HL-60 (cell line): ENCODE results near the gene KLKB1.
"Not testable (repeated sequence)": the region's sequence is repeated elsewhere in the genome, so short reads cannot be mapped to it uniquely, and the experiment has no call there.

Experiments used
- DNase-seq, 2 experiments: peaks; one replicate each; pipeline ENCODE4 v3.0.0-alpha.2; 2010 to 2020; ENCODE audit warnings: low read depth in 1 of 2, low spot score in 1 of 2
- H3K27ac ChIP-seq: fragments of 250-450 bp; sonication (Bioruptor Pico); replicated peaks from 2 replicates; pipeline ENCODE4 v1.5.1; 2020; ENCODE audit warnings: mild to moderate bottlenecking, moderate library complexity
- H3K27me3 ChIP-seq: fragments of 250-450 bp; sonication (Bioruptor Pico); 2 replicates; pipeline ENCODE4 v1.5.1; 2021; ENCODE audit warnings: mild to moderate bottlenecking, moderate library complexity; ENCODE audit not compliant: insufficient read depth, poor library complexity, severe bottlenecking
- H3K4me3 ChIP-seq: replicated peaks from 2 replicates; pipeline ENCODE4 v1.5.1; 2011; ENCODE audit warnings: mild to moderate bottlenecking, control low read depth, low read length; ENCODE audit not compliant: insufficient read depth
- CTCF ChIP-seq: IDR thresholded peaks from one replicate; pipeline ENCODE4 v1.5.1; 2011; ENCODE audit warnings: low read length, control low read depth, inconsistent platforms; ENCODE audit not compliant: insufficient read depth
- GABPA ChIP-seq: IDR thresholded peaks from 2 replicates; pipeline ENCODE4 v1.6.1; 2012; ENCODE audit warnings: low read depth
- POLR2AphosphoS5 ChIP-seq: IDR thresholded peaks from 2 replicates; pipeline ENCODE4 v1.6.1; 2012; ENCODE audit warnings: low read depth
- REST ChIP-seq: IDR thresholded peaks from 2 replicates; pipeline ENCODE4 v1.6.1; 2012; ENCODE audit warnings: low read depth; ENCODE audit not compliant: insufficient replicate concordance
- SPI1 ChIP-seq: IDR thresholded peaks from 2 replicates; pipeline ENCODE4 v1.6.1; 2012; ENCODE audit warnings: low read depth, mild to moderate bottlenecking, borderline replicate concordance

Gene KLKB1

GRCh38 chr4:186271081-186271678 is 43.9 kb downstream of the KLKB1 start:
- DNase-seq = no peak
- H3K27me3 ChIP-seq = peaks cover 5% of the 10 kb centered on the region
- no peak overlapping the region for H3K27ac ChIP-seq
- TF ChIP-seq POLR2AphosphoS5 (no peak), SPI1 (no peak)
- H3K4me3 ChIP-seq = no peak overlapping the region

- no peak overlapping the region for H3K4me3 ChIP-seq
- no peaks in the 10 kb centered on the region for H3K27me3 ChIP-seq
- DNase-seq = no peak
- no peak overlapping the region for H3K27ac ChIP-seq
- no peak for TF ChIP-seq POLR2AphosphoS5
- no peak for TF ChIP-seq REST
- no peak for TF ChIP-seq GABPA
- no peak for TF ChIP-seq CTCF
- TF ChIP-seq SPI1 = no peak
These were observed 45.5 kb downstream of the KLKB1 start for GRCh38 chr4:186272699-186273391.

GRCh38 chr4:186273392-186273789 is 46.1 kb downstream of the KLKB1 start:
- H3K27me3 ChIP-seq, DNase-seq, H3K4me3 ChIP-seq, H3K27ac ChIP-seq: not testable (repeated sequence)

GRCh38 chr4:186283311-186283710 is 56.0 kb downstream of the KLKB1 start:
- Histone ChIP-seq H3K27me3 (no peaks in the 10 kb centered on the region), H3K4me3 (no peak overlapping the region), H3K27ac (no peak overlapping the region)
- TF ChIP-seq POLR2AphosphoS5 (no peak), GABPA (no peak), REST (no peak), CTCF (no peak), SPI1 (no peak)
- no peak for DNase-seq
